HG03097 (cell line): ENCODE data around the gene SERPINA9.

Source experiments
- ATAC-seq: cut with Tn5 transposase; IDR thresholded peaks from one replicate; pipeline ENCODE4 v1.9.1; 2021; ENCODE audit not compliant: unreplicated experiment, low FRiP score

The SERPINA9 gene

GRCh38 chr14:94462763-94463572 lies 13.0 kb downstream of the SERPINA9 start:
- ATAC-seq, result no peak

GRCh38 chr14:94462219-94462551 lies 13.8 kb downstream of the SERPINA9 start:
- ATAC-seq, result no peak

- ATAC-seq, result no peak
Observed at GRCh38 chr14:94461526-94462218, 14.3 kb downstream of the SERPINA9 start.

- no peak for ATAC-seq
Observed at GRCh38 chr14:94460631-94461416, 15.2 kb downstream of the SERPINA9 start.

- ATAC-seq, result no peak
Observed at GRCh38 chr14:94458558-94459205, 17.3 kb downstream of the SERPINA9 start.

GRCh38 chr14:94458096-94458495 lies 17.9 kb downstream of the SERPINA9 start:
- ATAC-seq, result no peak

- ATAC-seq, result no peak
Observed at GRCh38 chr14:94455928-94456327, 20.1 kb downstream of the SERPINA9 start.

- no peak for ATAC-seq
Observed at GRCh38 chr14:94451826-94452225, 24.2 kb downstream of the SERPINA9 start.

- no peak for ATAC-seq
Observed at GRCh38 chr14:94451091-94451771, 24.8 kb downstream of the SERPINA9 start.

- ATAC-seq, result no peak
Observed at GRCh38 chr14:94450722-94451090, 25.3 kb downstream of the SERPINA9 start.

- no peak for ATAC-seq
Observed at GRCh38 chr14:94449930-94450329, 26.1 kb downstream of the SERPINA9 start.

GRCh38 chr14:94448071-94448808 lies 27.8 kb downstream of the SERPINA9 start:
- no peak for ATAC-seq

GRCh38 chr14:94447206-94447605 lies 28.8 kb downstream of the SERPINA9 start:
- ATAC-seq, result no peak

GRCh38 chr14:94446126-94446525 lies 29.9 kb downstream of the SERPINA9 start:
- no peak for ATAC-seq

GRCh38 chr14:94445003-94445402 lies 31.0 kb downstream of the SERPINA9 start:
- ATAC-seq, result no peak

GRCh38 chr14:94441531-94442205 lies 34.3 kb downstream of the SERPINA9 start:
- no peak for ATAC-seq

- ATAC-seq, result no peak
Observed at GRCh38 chr14:94441130-94441529, 34.9 kb downstream of the SERPINA9 start.

- ATAC-seq, result no peak
Observed at GRCh38 chr14:94439453-94440057, 36.4 kb downstream of the SERPINA9 start.

- no peak for ATAC-seq
Observed at GRCh38 chr14:94428610-94429009, 47.4 kb downstream of the SERPINA9 start.
